Measurements from ENCODE around the gene NALCN. TPM values are rescaled to one million over a fixed set of nuclear protein-coding genes. Genes with fewer than 3 reads are reported as not detected.

NALCN gene
- polyA plus RNA-seq, 3 donors: not detected

DNA sequence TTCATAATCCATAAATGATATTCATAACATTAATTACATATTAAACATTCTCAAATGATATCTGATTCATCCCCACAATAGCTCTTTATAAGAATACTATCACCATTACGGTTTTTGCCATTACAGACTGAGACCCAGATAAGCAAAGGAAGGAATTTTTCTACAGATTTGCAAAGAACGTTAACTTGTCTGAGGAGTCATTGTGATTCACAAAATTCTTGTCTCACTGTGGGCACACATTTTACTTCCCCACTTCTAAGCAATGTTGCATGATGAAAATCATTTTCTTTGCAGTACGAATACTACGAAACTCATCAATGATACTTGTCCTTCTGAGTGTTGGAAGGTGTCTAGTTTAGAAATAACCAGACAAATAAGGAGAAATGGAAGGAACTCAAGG, 70.1 kb downstream of the NALCN start:
- intact Hi-C loops (cut with micrococcal nuclease): no loop called here
- no peak overlapping the region for H3K27ac Mint-ChIP-seq
- H3K4me3 ChIP-seq (replicated peaks in 1 of 3; ENCODE audit: low read depth in 2 of 3, low read length in 3 of 3): no peak overlapping the region
- H3K4me1 ChIP-seq (ENCODE audit: control insufficient read depth in 1 of 2, insufficient read depth in 2 of 2, low read length in 2 of 2): no peaks in the 10 kb centered on the region
- 100% methylated on average over 1 of the region's 4 CpGs for WGBS (ENCODE audit: insufficient coverage)
- H3K4me2 ChIP-seq (replicated peaks; ENCODE audit: extremely low read depth, low read length, poor library complexity, severe bottlenecking): no peak overlapping the region
- H3K27me3 Mint-ChIP-seq (ENCODE audit: low read depth in 3 of 3): no peaks in the 10 kb centered on the region
- H4K20me1 ChIP-seq (ENCODE audit: insufficient read depth, low read length): no peaks in the 10 kb centered on the region
- H3K4me3 Mint-ChIP-seq: no peak overlapping the region
- no peaks in the 10 kb centered on the region for H3K4me1 Mint-ChIP-seq
- H3K36me3 Mint-ChIP-seq: no peaks in the 10 kb centered on the region
- H2AFZ ChIP-seq (ENCODE audit: insufficient read depth, low read depth, low read length, poor library complexity, severe bottlenecking): no peak overlapping the region
- H3K9me3 ChIP-seq (replicated peaks in 1 of 2; ENCODE audit: control insufficient read depth in 1 of 2, insufficient read depth in 1 of 2, low read length in 2 of 2): peaks cover 0 to 3% of the 10 kb centered on the region in 2 donors
- DNase-seq: no peak
- no peak overlapping the region for H3K9ac ChIP-seq (ENCODE audit: insufficient read depth, low read length, poor library complexity, severe bottlenecking)
- TF ChIP-seq CTCF (IDR thresholded peaks at IDR 0.05): no peak
- H3K27ac ChIP-seq (ENCODE audit: low read depth in 1 of 2, low read length in 2 of 2): no peak overlapping the region
- no peaks in the 10 kb centered on the region for H3K79me2 ChIP-seq (ENCODE audit: insufficient read depth, low read length)
- H3K36me3 ChIP-seq (replicated peaks in 1 of 2; ENCODE audit: control insufficient read depth in 1 of 2, insufficient read depth in 2 of 2, low read length in 2 of 2): no peaks in the 10 kb centered on the region
- no peaks in the 10 kb centered on the region for H3K27me3 ChIP-seq (ENCODE audit: control insufficient read depth in 2 of 2, insufficient read depth in 2 of 2, low read length in 2 of 2)
- H3K9me3 Mint-ChIP-seq: peaks cover 0 to 5% (median 2%) of the 10 kb centered on the region in 7 donors

- Histone ChIP-seq H3K4me1 (ENCODE audit: control insufficient read depth in 1 of 2, insufficient read depth in 2 of 2, low read length in 2 of 2) (no peaks in the 10 kb centered on the region), H3K4me3 (replicated peaks in 1 of 3; ENCODE audit: low read depth in 2 of 3, low read length in 3 of 3) (no peak overlapping the region), H4K20me1 (ENCODE audit: insufficient read depth, low read length) (no peaks in the 10 kb centered on the region), H3K4me2 (replicated peaks; ENCODE audit: extremely low read depth, low read length, poor library complexity, severe bottlenecking) (no peak overlapping the region), H3K36me3 (replicated peaks in 1 of 2; ENCODE audit: control insufficient read depth in 1 of 2, insufficient read depth in 2 of 2, low read length in 2 of 2) (no peaks in the 10 kb centered on the region), H3K27ac (ENCODE audit: low read depth in 1 of 2, low read length in 2 of 2) (no peak overlapping the region), H3K9me3 (replicated peaks in 1 of 2; ENCODE audit: control insufficient read depth in 1 of 2, insufficient read depth in 1 of 2, low read length in 2 of 2) (no peaks in the 10 kb centered on the region), H2AFZ (ENCODE audit: insufficient read depth, low read depth, low read length, poor library complexity, severe bottlenecking) (no peak overlapping the region), H3K9ac (ENCODE audit: insufficient read depth, low read length, poor library complexity, severe bottlenecking) (no peak overlapping the region), H3K79me2 (ENCODE audit: insufficient read depth, low read length) (no peaks in the 10 kb centered on the region), H3K27me3 (ENCODE audit: control insufficient read depth in 2 of 2, insufficient read depth in 2 of 2, low read length in 2 of 2) (no peaks in the 10 kb centered on the region)
- TF ChIP-seq CTCF (IDR thresholded peaks at IDR 0.05): no peak
- DNase-seq: no peak
- no peak overlapping the region for H3K4me3 Mint-ChIP-seq
- peaks cover 0 to 7% (median 2%) of the 10 kb centered on the region in 7 donors for H3K9me3 Mint-ChIP-seq
- H3K4me1 Mint-ChIP-seq: no peaks in the 10 kb centered on the region
- H3K36me3 Mint-ChIP-seq: no peaks in the 10 kb centered on the region
- no peak overlapping the region for H3K27ac Mint-ChIP-seq
- 88% methylated on average over 1 of the region's 5 CpGs for WGBS (ENCODE audit: insufficient coverage)
- intact Hi-C loops (cut with micrococcal nuclease): no loop called here
- H3K27me3 Mint-ChIP-seq (ENCODE audit: low read depth in 3 of 3): no peaks in the 10 kb centered on the region
Observed at GRCh38 chr13:101343128-101343787, 73.0 kb downstream of the NALCN start.

Data from CD14-positive monocyte (primary cell).